Sigmoid colon (tissue), 7 donors: ENCODE data around the gene DESI1. TPM values are rescaled to one million over a fixed set of nuclear protein-coding genes. Genes with fewer than 3 reads are reported as not detected.

Source experiments
- DNase-seq: peaks from one replicate; pipeline ENCODE4 v3.0.0-alpha.2; 2019
- H3K27ac ChIP-seq, 4 donors: fragments of 200-600 bp; sonication (generic); one replicate each; pipeline ENCODE4 v1.5.1; 2016 to 2019; ENCODE audit warnings: mild to moderate bottlenecking in 1 of 4
- H3K27me3 ChIP-seq, 3 donors: fragments of 200-600 bp; sonication (generic); one replicate each; pipeline ENCODE4 v1.5.1; 2019; ENCODE audit warnings: mild to moderate bottlenecking in 1 of 3
- H3K36me3 ChIP-seq, 4 donors: fragments of 200-600 bp; sonication (generic); one replicate each; pipeline ENCODE4 v1.5.1; 2016 to 2019
- H3K4me1 ChIP-seq, 4 donors: fragments of 200-600 bp; sonication (generic); one replicate each; pipeline ENCODE4 v1.5.1; 2017 to 2019
- H3K4me3 ChIP-seq, 4 donors: fragments of 200-600 bp; sonication (generic); one replicate each; pipeline ENCODE4 v1.5.1; 2017 to 2019; ENCODE audit warnings: mild to moderate bottlenecking in 2 of 4, moderate library complexity in 1 of 4
- H3K9me3 ChIP-seq, 4 donors: fragments of 200-600 bp in 3 of 4; sonication (generic) in 3 of 4; one replicate each; pipeline versions ENCODE4 v1.5.1 to v1.6.1; 2013 to 2019
- CTCF ChIP-seq, 4 experiments: fragments of 450-650 bp in 3 of 4; fragments of 200-600 bp in 1 of 4; IDR thresholded peaks; one replicate each; pipeline ENCODE4 v1.5.1; 2016 to 2019; ENCODE audit warnings: antibody characterized with exemption in 4 of 4, mild to moderate bottlenecking in 3 of 4, moderate library complexity in 2 of 4
- EP300 ChIP-seq, 4 donors: sonication (generic); formaldehyde crosslinking; IDR thresholded peaks; one replicate each; pipeline ENCODE4 v1.6.1; 2017; ENCODE audit warnings: antibody characterized with exemption in 4 of 4
- POLR2A ChIP-seq, 2 donors: fragments of 450-650 bp; IDR thresholded peaks; one replicate each; pipeline ENCODE4 v1.6.1; 2016; ENCODE audit warnings: antibody characterized with exemption in 2 of 2, mild to moderate bottlenecking in 2 of 2, moderate library complexity in 2 of 2
- POLR2AphosphoS5 ChIP-seq, 4 donors: sonication (generic); formaldehyde crosslinking; IDR thresholded peaks; one replicate each; pipeline ENCODE4 v1.6.1; 2017; ENCODE audit warnings: antibody characterized with exemption in 4 of 4
- whole genome bisulfite sequencing, 2 donors: extraction: QIAGEN DNeasy Blood & Tissue Kit; methylation state at CpG; one replicate each; pipeline ENCODE4 v1.1.7; 2013; 5-methylcytosine and 5-hydroxymethylcytosine counted together
- intact Hi-C: fragments of 100-400 bp; cut with DNase I; formaldehyde crosslinking; loops from one replicate; pipeline ENCODE4 v1.15.1; 2023
- polyA plus RNA-seq, 3 donors: library from polyadenylated mRNA; stranded (reverse); fragments of 200-250 nt; gene quantifications; one replicate each; pipeline ENCODE4 v1.2.3, GENCODE V29; 2013
- small RNA-seq, 3 donors: library from RNA; depleted of rRNA; stranded (forward); fragments of <200 nt; gene quantifications; one replicate each; pipeline ENCODE3, GENCODE V24; 2016
- total RNA-seq, 4 donors: library from RNA; depleted of rRNA; stranded (reverse); fragments of >200 nt; gene quantifications; one replicate each; pipeline ENCODE4 v1.1.0, GENCODE V29; 2016
- donor health status: healthy with polysubstance abuse.
- donor health status: Bipolar disorder and iron deficiency.
- donor health status: healthy.

DESI1 gene
- total and polyA plus RNA-seq, 7 donors = 10.2 to 29.1 (median 14.3) TPM

DNA sequence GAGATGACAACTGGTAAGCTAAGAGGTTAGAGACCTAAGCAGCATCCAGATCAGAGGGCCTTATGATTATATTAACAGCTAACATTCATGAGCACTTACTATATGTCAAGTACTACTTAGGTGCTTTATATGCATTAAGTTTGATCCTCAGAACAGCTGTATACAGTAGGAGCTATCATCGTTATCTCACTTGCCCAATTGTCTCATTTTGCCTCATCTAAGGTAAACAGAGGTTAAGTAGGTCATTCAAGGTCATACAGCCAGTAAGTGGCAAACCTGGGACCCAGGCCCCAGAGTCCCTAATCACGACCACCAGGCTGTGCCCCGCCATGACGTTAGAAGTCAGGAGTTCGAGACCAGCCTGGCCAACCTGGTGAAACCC lies 72.0 kb downstream of the DESI1 start:
- no peak for DNase-seq
- TF ChIP-seq POLR2A (IDR thresholded peaks at IDR 0.05) (no peak), CTCF (IDR thresholded peaks at IDR 0.05) (no peak), EP300 (IDR thresholded peaks at IDR 0.05) (no peak), POLR2AphosphoS5 (IDR thresholded peaks at IDR 0.05) (no peak)
- H3K27ac ChIP-seq = no peak overlapping the region
- WGBS, 2 donors = 87 to 92% methylated on average over 5 of the region's 5 CpGs
- no peaks in the 10 kb centered on the region for H3K9me3 ChIP-seq
- no peak overlapping the region for H3K4me3 ChIP-seq
- H3K4me1 ChIP-seq = peaks cover 0 to 10% (median 6%) of the 10 kb centered on the region in 4 donors
- no peaks in the 10 kb centered on the region for H3K36me3 ChIP-seq
- H3K27me3 ChIP-seq = no peaks in the 10 kb centered on the region
- intact Hi-C loops = no loop called here

Small RNA genes lying within 50 kb of the gene (small RNA-seq; reads per million reads assigned to genes)
- gene RF00019 = 0 reads per million in 3 donors

Other genes with a start within 250 kb of the DESI1 start
- 10 to 100 TPM; 21.3 to 30.3 (median 24.8) TPM for gene TEF, start 239.1 kb downstream of the DESI1 start, total RNA-seq
- 10 to 100 TPM; 12.6 to 14.8 (median 14.4) TPM for gene TEF, start 239.1 kb downstream of the DESI1 start, polyA plus RNA-seq
- gene TOB2, start 174.2 kb downstream of the DESI1 start, total RNA-seq = 10 to 100 TPM; 23.2 to 38.2 (median 31.8) TPM
- 10 to 100 TPM; 13.2 to 31.9 (median 15.0) TPM for gene TOB2, start 174.2 kb downstream of the DESI1 start, polyA plus RNA-seq
- gene PHF5A, start 152.4 kb downstream of the DESI1 start, total RNA-seq = 10 to 100 TPM; 31.9 to 54.2 (median 44.4) TPM
- 10 to 100 TPM; 49.2 to 59.6 (median 59.6) TPM for gene PHF5A, start 152.4 kb downstream of the DESI1 start, polyA plus RNA-seq
- 10 to 100 TPM; 67.3 to 90.3 (median 83.0) TPM for gene ACO2, start 151.9 kb downstream of the DESI1 start, total RNA-seq
- gene ACO2, start 151.9 kb downstream of the DESI1 start, polyA plus RNA-seq = 100 to 1,000 TPM; 106 to 157 (median 127) TPM
- gene POLR3H, start 76.6 kb downstream of the DESI1 start, total RNA-seq = 10 to 100 TPM; 10.3 to 14.4 (median 12.2) TPM
- 10 to 100 TPM in 1 of 3 donors, 1 to 10 TPM in 2; 4.6 to 19.7 (median 7.2) TPM for gene POLR3H, start 76.6 kb downstream of the DESI1 start, polyA plus RNA-seq
- 10 to 100 TPM in 2 of 4 donors, 1 to 10 TPM in 2; 6.4 to 19.9 (median 10.6) TPM for gene CSDC2, start 60.0 kb downstream of the DESI1 start, total RNA-seq
- gene CSDC2, start 60.0 kb downstream of the DESI1 start, polyA plus RNA-seq = 1 to 10 TPM in 1 of 3 donors, under 1 TPM in 2; 0.46 to 1.2 (median 0.60) TPM
- gene PMM1, start 31.2 kb downstream of the DESI1 start, total RNA-seq = 10 to 100 TPM; 35.0 to 58.9 (median 43.6) TPM
- gene PMM1, start 31.2 kb downstream of the DESI1 start, polyA plus RNA-seq = 100 to 1,000 TPM in 1 of 3 donors, 10 to 100 TPM in 2; 52.4 to 102 (median 67.3) TPM
- 100 to 1,000 TPM; 143 to 220 (median 202) TPM for gene XRCC6, start 252 bp upstream of the DESI1 start, total RNA-seq
- gene XRCC6, start 252 bp upstream of the DESI1 start, polyA plus RNA-seq = 100 to 1,000 TPM; 141 to 203 (median 149) TPM
- gene SNU13, start 67.8 kb upstream of the DESI1 start, total RNA-seq = 100 to 1,000 TPM in 2 of 4 donors, 10 to 100 TPM in 2; 69.8 to 121 (median 99.0) TPM
- gene SNU13, start 67.8 kb upstream of the DESI1 start, polyA plus RNA-seq = 100 to 1,000 TPM; 103 to 146 (median 125) TPM
- 1 to 10 TPM in 1 of 4 donors, under 1 TPM in 1, not detected in 2; 0.54 to 1.2 TPM for gene MEI1, start 78.5 kb upstream of the DESI1 start, total RNA-seq
- gene MEI1, start 78.5 kb upstream of the DESI1 start, polyA plus RNA-seq = 1 to 10 TPM in 2 of 3 donors, under 1 TPM in 1; 0.60 to 6.4 (median 1.4) TPM
- 1 to 10 TPM; 4.5 to 8.6 (median 7.9) TPM for gene CCDC134, start 179.6 kb upstream of the DESI1 start, total RNA-seq
- gene CCDC134, start 179.6 kb upstream of the DESI1 start, polyA plus RNA-seq = 1 to 10 TPM in 2 of 3 donors, under 1 TPM in 1; 0.60 to 6.1 (median 3.0) TPM
- 10 to 100 TPM; 25.2 to 51.0 (median 33.4) TPM for gene SREBF2, start 212.1 kb upstream of the DESI1 start, total RNA-seq
- 100 to 1,000 TPM in 1 of 3 donors, 10 to 100 TPM in 2; 13.8 to 132 (median 15.3) TPM for gene SREBF2, start 212.1 kb upstream of the DESI1 start, polyA plus RNA-seq